ENCODE results near the gene RAET1L. TPM values are rescaled to one million over a fixed set of nuclear protein-coding genes. Genes with fewer than 3 reads are reported as not detected.
"Not testable (repeated sequence)": the region's sequence is repeated elsewhere in the genome, so short reads cannot be mapped to it uniquely, and the experiment has no call there.

Gene RAET1L
- polyA plus RNA-seq, 1 donor (not counting 4 experiments of a cell fraction or from before 2014, with no cell fraction given): 6.9 TPM

- no peak for FAIRE-seq
- H3K27ac ChIP-seq (ENCODE audit: control insufficient read depth, insufficient read depth, low read length): no peak overlapping the region
- no peaks in the 10 kb centered on the region for H4K20me1 ChIP-seq (ENCODE audit: control insufficient read depth, extremely low read depth, insufficient read depth, low read length)
- H3K9me3 ChIP-seq (ENCODE audit: control insufficient read depth, low read depth, low read length): no peaks in the 10 kb centered on the region
- no peaks in the 10 kb centered on the region for H3K9me1 ChIP-seq (ENCODE audit: control insufficient read depth, extremely low read depth, insufficient read depth, low read length)
- no peaks in the 10 kb centered on the region for H3K79me2 ChIP-seq (ENCODE audit: control insufficient read depth, insufficient read depth, low read length)
- H3K4me1 ChIP-seq (ENCODE audit: control insufficient read depth, extremely low read depth, insufficient read depth, low read length): peaks cover 15% of the 10 kb centered on the region
- H3K4me2 ChIP-seq (ENCODE audit: control insufficient read depth, extremely low read depth, insufficient read depth, low read depth, low read length): no peak overlapping the region
- no peak for DNase-seq (ENCODE audit: low read depth, low spot score)
- dilution Hi-C loops (cut with MboI; ENCODE audit: extremely low pct_ligation_motif_present, low sequenced_read_pairs): no loop called here
- no peak for TF ChIP-seq EZH2 (IDR thresholded peaks at IDR 0.05; ENCODE audit: low read length)
- no peaks in the 10 kb centered on the region for H3K27me3 ChIP-seq (ENCODE audit: control insufficient read depth, extremely low read depth, insufficient read depth, low read length)
- no peak overlapping the region for H2AFZ ChIP-seq (ENCODE audit: control insufficient read depth, low read length)
- no peak overlapping the region for H3K9ac ChIP-seq (ENCODE audit: control insufficient read depth, extremely low read depth, insufficient read depth, low read length)
- no peak overlapping the region for H3K4me3 ChIP-seq (ENCODE audit: control insufficient read depth in 2 of 3, extremely low read depth in 1 of 3, insufficient read depth in 2 of 3, low read depth in 1 of 3, low read length in 3 of 3)
- no peaks in the 10 kb centered on the region for H3K36me3 ChIP-seq (ENCODE audit: control insufficient read depth in 2 of 2, extremely low read depth in 1 of 2, insufficient read depth in 2 of 2, low read length in 2 of 2)
These were observed 1.9 kb upstream of the RAET1L start for GRCh38 chr6:150026976-150027805.

GRCh38 chr6:150024646-150025155 lies 631 bp downstream of the RAET1L start:
- Histone ChIP-seq H3K9me1 (ENCODE audit: control insufficient read depth, extremely low read depth, insufficient read depth, low read length) (no peaks in the 10 kb centered on the region), H3K4me3 (ENCODE audit: control insufficient read depth in 2 of 3, extremely low read depth in 1 of 3, insufficient read depth in 2 of 3, low read depth in 1 of 3, low read length in 3 of 3) (peak overlapping the region; percentile 55 to 71 (median 60)), H4K20me1 (ENCODE audit: control insufficient read depth, extremely low read depth, insufficient read depth, low read length) (no peaks in the 10 kb centered on the region), H3K27me3 (ENCODE audit: control insufficient read depth, extremely low read depth, insufficient read depth, low read length) (no peaks in the 10 kb centered on the region), H3K36me3 (ENCODE audit: control insufficient read depth in 2 of 2, extremely low read depth in 1 of 2, insufficient read depth in 2 of 2, low read length in 2 of 2) (no peaks in the 10 kb centered on the region), H3K4me2 (ENCODE audit: control insufficient read depth, extremely low read depth, insufficient read depth, low read depth, low read length) (peak overlapping the region; percentile 92), H3K9ac (ENCODE audit: control insufficient read depth, extremely low read depth, insufficient read depth, low read length) (peak overlapping the region; percentile 72), H3K9me3 (ENCODE audit: control insufficient read depth, low read depth, low read length) (no peaks in the 10 kb centered on the region), H3K79me2 (ENCODE audit: control insufficient read depth, insufficient read depth, low read length) (no peaks in the 10 kb centered on the region), H3K4me1 (ENCODE audit: control insufficient read depth, extremely low read depth, insufficient read depth, low read length) (peaks cover 15% of the 10 kb centered on the region), H2AFZ (ENCODE audit: control insufficient read depth, low read length) (no peak overlapping the region), H3K27ac (ENCODE audit: control insufficient read depth, insufficient read depth, low read length) (peak overlapping the region; percentile 54)
- DNase-seq (ENCODE audit: low read depth, low spot score) (no peak), FAIRE-seq (no peak)
- dilution Hi-C loops (cut with MboI; ENCODE audit: extremely low pct_ligation_motif_present, low sequenced_read_pairs): no loop called here
- no peak for TF ChIP-seq EZH2 (IDR thresholded peaks at IDR 0.05; ENCODE audit: low read length)
- TF ChIP-seq CTCF (optimal IDR thresholded peaks at IDR 0.05 in 1 of 3, IDR thresholded peaks at IDR 0.05 in 1 of 3, conservative IDR thresholded peaks at IDR 0.05 in 1 of 3; ENCODE audit: extremely low read depth in 1 of 3, insufficient read depth in 2 of 3, low read length in 3 of 3): no peak

GRCh38 chr6:150024021-150024420 lies 1.3 kb downstream of the RAET1L start:
- DNase-seq (ENCODE audit: low read depth, low spot score); H3K27me3 ChIP-seq (ENCODE audit: control insufficient read depth, extremely low read depth, insufficient read depth, low read length); H3K79me2 ChIP-seq (ENCODE audit: control insufficient read depth, insufficient read depth, low read length); H3K4me2 ChIP-seq (ENCODE audit: control insufficient read depth, extremely low read depth, insufficient read depth, low read depth, low read length); H3K36me3 ChIP-seq (ENCODE audit: control insufficient read depth in 2 of 2, extremely low read depth in 1 of 2, insufficient read depth in 2 of 2, low read length in 2 of 2); H3K4me3 ChIP-seq (ENCODE audit: control insufficient read depth in 2 of 3, extremely low read depth in 1 of 3, insufficient read depth in 2 of 3, low read depth in 1 of 3, low read length in 3 of 3); H4K20me1 ChIP-seq (ENCODE audit: control insufficient read depth, extremely low read depth, insufficient read depth, low read length); dilution Hi-C loops (cut with MboI; ENCODE audit: extremely low pct_ligation_motif_present, low sequenced_read_pairs); H2AFZ ChIP-seq (ENCODE audit: control insufficient read depth, low read length); H3K27ac ChIP-seq (ENCODE audit: control insufficient read depth, insufficient read depth, low read length); H3K9me1 ChIP-seq (ENCODE audit: control insufficient read depth, extremely low read depth, insufficient read depth, low read length); H3K9ac ChIP-seq (ENCODE audit: control insufficient read depth, extremely low read depth, insufficient read depth, low read length); FAIRE-seq; H3K9me3 ChIP-seq (ENCODE audit: control insufficient read depth, low read depth, low read length): not testable (repeated sequence)
- H3K4me1 ChIP-seq (ENCODE audit: control insufficient read depth, extremely low read depth, insufficient read depth, low read length): peaks cover 15% of the 10 kb centered on the region

GRCh38 chr6:150021870-150022269 lies 3.5 kb downstream of the RAET1L start:
- FAIRE-seq; H3K79me2 ChIP-seq (ENCODE audit: control insufficient read depth, insufficient read depth, low read length); dilution Hi-C loops (cut with MboI; ENCODE audit: extremely low pct_ligation_motif_present, low sequenced_read_pairs): not testable (repeated sequence)

More at GRCh38 chr6:150021870-150022269, 3.5 kb downstream of the RAET1L start:
- H3K9ac ChIP-seq (ENCODE audit: control insufficient read depth, extremely low read depth, insufficient read depth, low read length); H3K27me3 ChIP-seq (ENCODE audit: control insufficient read depth, extremely low read depth, insufficient read depth, low read length); H3K4me2 ChIP-seq (ENCODE audit: control insufficient read depth, extremely low read depth, insufficient read depth, low read depth, low read length); H3K4me3 ChIP-seq (ENCODE audit: control insufficient read depth in 2 of 3, extremely low read depth in 1 of 3, insufficient read depth in 2 of 3, low read depth in 1 of 3, low read length in 3 of 3); H4K20me1 ChIP-seq (ENCODE audit: control insufficient read depth, extremely low read depth, insufficient read depth, low read length); DNase-seq (ENCODE audit: low read depth, low spot score); H3K27ac ChIP-seq (ENCODE audit: control insufficient read depth, insufficient read depth, low read length); H3K36me3 ChIP-seq (ENCODE audit: control insufficient read depth in 2 of 2, extremely low read depth in 1 of 2, insufficient read depth in 2 of 2, low read length in 2 of 2); H3K9me1 ChIP-seq (ENCODE audit: control insufficient read depth, extremely low read depth, insufficient read depth, low read length); H3K9me3 ChIP-seq (ENCODE audit: control insufficient read depth, low read depth, low read length); H2AFZ ChIP-seq (ENCODE audit: control insufficient read depth, low read length): not testable (repeated sequence)
- H3K4me1 ChIP-seq (ENCODE audit: control insufficient read depth, extremely low read depth, insufficient read depth, low read length): peaks cover 15% of the 10 kb centered on the region
